GF-D8 (cell line): Measurements from ENCODE around the gene MYO3B.
"Not testable (repeated sequence)": the region's sequence is repeated elsewhere in the genome, so short reads cannot be mapped to it uniquely, and the experiment has no call there.

Source experiments
- DNase-seq: peaks from one replicate; lab custom pipeline; 2025; lab: John Stamatoyannopoulos, UW

The MYO3B gene

GRCh38 chr2:170339750-170340692, 162.1 kb downstream of the MYO3B start:
- DNase-seq, result no peak

- no peak for DNase-seq
Observed at GRCh38 chr2:170340693-170341068, 162.7 kb downstream of the MYO3B start.

- no peak for DNase-seq
Observed at GRCh38 chr2:170341684-170342623, 164.0 kb downstream of the MYO3B start.

GRCh38 chr2:170344663-170345346, 166.9 kb downstream of the MYO3B start:
- no peak for DNase-seq

GRCh38 chr2:170345607-170346006, 167.7 kb downstream of the MYO3B start:
- DNase-seq, result no peak

GRCh38 chr2:170349269-170349668, 171.3 kb downstream of the MYO3B start:
- DNase-seq, result not testable (repeated sequence)

GRCh38 chr2:170350929-170351826, 173.2 kb downstream of the MYO3B start:
- no peak for DNase-seq

- no peak for DNase-seq
Observed at GRCh38 chr2:170353723-170354122, 175.8 kb downstream of the MYO3B start.

- DNase-seq, result no peak
Observed at GRCh38 chr2:170354388-170354787, 176.4 kb downstream of the MYO3B start.

- DNase-seq, result no peak
Observed at GRCh38 chr2:170354855-170355780, 177.2 kb downstream of the MYO3B start.

- DNase-seq, result no peak
Observed at GRCh38 chr2:170359466-170359865, 181.5 kb downstream of the MYO3B start.

- DNase-seq, result no peak
Observed at GRCh38 chr2:170360546-170361089, 182.7 kb downstream of the MYO3B start.

- DNase-seq, result no peak
Observed at GRCh38 chr2:170361090-170361936, 183.4 kb downstream of the MYO3B start.

GRCh38 chr2:170362313-170362870, 184.4 kb downstream of the MYO3B start:
- DNase-seq, result no peak

GRCh38 chr2:170362871-170363631, 185.1 kb downstream of the MYO3B start:
- DNase-seq, result no peak

GRCh38 chr2:170365003-170365402, 187.1 kb downstream of the MYO3B start:
- DNase-seq, result no peak

- DNase-seq, result no peak
Observed at GRCh38 chr2:170365686-170366085, 187.7 kb downstream of the MYO3B start.

- no peak for DNase-seq
Observed at GRCh38 chr2:170368370-170368769, 190.4 kb downstream of the MYO3B start.
